ENCODE data around the gene ASB1.

- no peak for TF ChIP-seq REST (IDR thresholded peaks at IDR 0.05; ENCODE audit: insufficient read depth in 1 of 2, low read depth in 2 of 2, low read length in 2 of 2)
- no peak for TF ChIP-seq POLR2AphosphoS5 (IDR thresholded peaks at IDR 0.05; ENCODE audit: low read depth, low read length)
These were observed 654 bp upstream of the ASB1 start for GRCh38 chr2:238425979-238426567.
